IMR-90 (cell line): ENCODE data around the gene GPC5. TPM values are rescaled to one million over a fixed set of nuclear protein-coding genes. Genes with fewer than 3 reads are reported as not detected.

ENCODE experiments used
- ATAC-seq: fragments of 200-7000 bp; cut with Tn5 transposase; 2 replicates; pipeline ENCODE4 v1.9.1; 2020; ENCODE audit warnings: low read depth, mild to moderate bottlenecking, moderate library complexity
- BruUV-seq: library from RNA; stranded (reverse); fragments of 400-500 nt; replicated peaks from 2 replicates; lab custom pipeline; 2021; lab: Mats Ljungman, UMichigan
- CTCF ChIA-PET: fragments of 300-600 bp; formaldehyde crosslinking; extraction: SDS; loops from one replicate; lab custom pipeline; 2021; ENCODE audit warnings: antibody characterized with exemption; lab: Yijun Ruan, JAX
- POLR2A ChIA-PET: fragments of 300-600 bp; sonication (Branson Sonifier 250); formaldehyde crosslinking; loops from one replicate; lab custom pipeline; 2022; ENCODE audit warnings: antibody characterized with exemption; ENCODE audit not compliant: unreplicated experiment; lab: Charles Lee
- DNase-seq: peaks from one replicate; pipeline ENCODE4 v3.0.0; 2013
- H2AFZ ChIP-seq: replicated peaks from 2 replicates; pipeline ENCODE3; 2013; ENCODE audit warnings: low read length, mild to moderate bottlenecking; ENCODE audit not compliant: poor library complexity
- H2AK5ac ChIP-seq: 2 replicates; pipeline ENCODE4 v1.6.1; 2013; ENCODE audit warnings: low read depth, low read length, inconsistent platforms
- H2AK9ac ChIP-seq: replicated peaks from 2 replicates; pipeline ENCODE3; 2013; ENCODE audit warnings: mild to moderate bottlenecking, low read depth, low read length, moderate library complexity; ENCODE audit not compliant: poor library complexity
- H2BK120ac ChIP-seq: 2 replicates; pipeline ENCODE4 v1.6.1; 2013; ENCODE audit warnings: low read depth, low read length, inconsistent platforms
- H2BK15ac ChIP-seq: 3 replicates; pipeline ENCODE4 v1.6.1; 2013; ENCODE audit warnings: low read depth, low read length, inconsistent platforms
- H2BK20ac ChIP-seq: 2 replicates; pipeline ENCODE4 v1.6.1; 2013; ENCODE audit warnings: low read depth, mild to moderate bottlenecking, inconsistent platforms, low read length, moderate library complexity
- H2BK5ac ChIP-seq: 2 replicates; pipeline ENCODE4 v1.6.1; 2013; ENCODE audit warnings: mild to moderate bottlenecking, low read depth, low read length, inconsistent platforms; ENCODE audit not compliant: poor library complexity, severe bottlenecking
- H3K14ac ChIP-seq: replicated peaks from 2 replicates; pipeline ENCODE4 v1.6.1; 2013; ENCODE audit warnings: low read depth, low read length, inconsistent platforms
- H3K18ac ChIP-seq: 2 replicates; pipeline ENCODE4 v1.6.1; 2013; ENCODE audit warnings: low read depth, low read length, control low read depth
- H3K23ac ChIP-seq: 2 replicates; pipeline ENCODE4 v1.6.1; 2013; ENCODE audit warnings: low read depth, low read length, inconsistent platforms
- H3K27ac ChIP-seq: 2 replicates; pipeline ENCODE4 v1.5.1; 2013; ENCODE audit warnings: mild to moderate bottlenecking, control low read depth, low read length; ENCODE audit not compliant: insufficient read depth
- H3K27me3 ChIP-seq: 2 replicates; pipeline ENCODE4 v1.6.1; 2013; ENCODE audit warnings: low read length; ENCODE audit not compliant: control insufficient read depth, insufficient read depth
- H3K36me3 ChIP-seq: 2 replicates; pipeline ENCODE4 v1.6.1; 2013; ENCODE audit warnings: low read length, mixed read lengths; ENCODE audit not compliant: control insufficient read depth, insufficient read depth
- H3K4ac ChIP-seq: 2 replicates; pipeline ENCODE4 v1.6.1; 2013; ENCODE audit warnings: low read depth, low read length, inconsistent platforms
- H3K4me1 ChIP-seq: 2 replicates; pipeline ENCODE4 v1.6.1; 2013; ENCODE audit warnings: low read length, mixed read lengths; ENCODE audit not compliant: control insufficient read depth, insufficient read depth
- H3K4me2 ChIP-seq: 2 replicates; pipeline ENCODE4 v1.6.1; 2013; ENCODE audit warnings: low read depth, mild to moderate bottlenecking, control low read depth, low read length, moderate library complexity
- H3K4me3 ChIP-seq: 2 replicates; pipeline ENCODE4 v1.5.1; 2013; ENCODE audit warnings: low read depth, mild to moderate bottlenecking, control low read depth, low read length, moderate library complexity; ENCODE audit not compliant: insufficient read depth
- H3K56ac ChIP-seq: 2 replicates; pipeline ENCODE4 v1.6.1; 2013; ENCODE audit warnings: low read length, inconsistent platforms; ENCODE audit not compliant: insufficient read depth; ENCODE audit errors: extremely low read depth
- H3K79me1 ChIP-seq, 2 experiments: 2 replicates each; pipeline ENCODE4 v1.6.1; 2013; ENCODE audit warnings: low read length in 2 of 2, inconsistent platforms in 1 of 2, low read depth in 1 of 2
- H3K9ac ChIP-seq: 2 replicates; pipeline ENCODE4 v1.6.1; 2013; ENCODE audit warnings: low read depth, low read length, control low read depth
- H3K9me1 ChIP-seq: 2 replicates; pipeline ENCODE4 v1.6.1; 2013; ENCODE audit warnings: low read length, inconsistent platforms; ENCODE audit not compliant: insufficient read depth
- H3K9me3 ChIP-seq: 2 replicates; pipeline ENCODE4 v1.6.1; 2013; ENCODE audit warnings: low read length; ENCODE audit not compliant: control insufficient read depth, insufficient read depth
- H4K20me1 ChIP-seq: 2 replicates; pipeline ENCODE4 v1.6.1; 2013; ENCODE audit warnings: low read length, inconsistent platforms; ENCODE audit not compliant: insufficient read depth
- H4K5ac ChIP-seq: 2 replicates; pipeline ENCODE4 v1.6.1; 2013; ENCODE audit warnings: mild to moderate bottlenecking, low read depth, low read length, control low read depth
- H4K8ac ChIP-seq, 2 experiments: 2 replicates each; pipeline ENCODE4 v1.6.1; 2013; ENCODE audit warnings: low read depth in 2 of 2, low read length in 2 of 2, control low read depth in 1 of 2, inconsistent platforms in 1 of 2
- H4K91ac ChIP-seq: 2 replicates; pipeline ENCODE4 v1.6.1; 2013; ENCODE audit warnings: low read depth, low read length, inconsistent platforms; ENCODE audit not compliant: insufficient read depth
- CEBPB ChIP-seq: IDR thresholded peaks from 2 replicates; pipeline ENCODE4 v1.6.1; 2012; ENCODE audit warnings: low read depth, low read length, improper control_type of control experiment
- CHD1 ChIP-seq: IDR thresholded peaks from 2 replicates; pipeline ENCODE4 v1.6.1; 2012; ENCODE audit warnings: low read depth, low read length, improper control_type of control experiment
- WGBS, 2 experiments: methylation state at CpG; one replicate each; pipeline versions ENCODE4 v1.1.5 to v1.1.7; 2013; ENCODE audit warnings: missing lambda C conversion rate in 2 of 2; ENCODE audit not compliant: insufficient read length in 1 of 2; ENCODE audit errors: extremely low coverage in 2 of 2; 5-methylcytosine and 5-hydroxymethylcytosine counted together
- dilution Hi-C: fragments of 300-500 bp; cut with HindIII; formaldehyde crosslinking; loops from one replicate; pipeline ENCODE4 v1.14.3; 2018; ENCODE audit warnings: low sequenced_read_pairs; ENCODE audit not compliant: unreplicated experiment
- in situ Hi-C: fragments of 300-500 bp; cut with MboI; formaldehyde crosslinking; loops from 3 replicates; pipeline ENCODE4 v1.14.3; 2019; ENCODE audit warnings: low sequenced_read_pairs, inconsistent platforms, mixed read lengths
- intact Hi-C: fragments of 100-400 bp; cut with micrococcal nuclease; formaldehyde crosslinking; loops from 2 replicates; pipeline ENCODE4 v1.10.0; 2022
- polyA plus RNA-seq, 3 experiments: library from polyadenylated mRNA; depleted of rRNA; stranded (reverse); fragments of >200 nt; gene quantifications; 2 replicates each; pipeline ENCODE4 v1.2.3, GENCODE V29; 2012; ENCODE audit warnings: low replicate concordance in 1 of 3
- total RNA-seq: library from RNA; depleted of rRNA; stranded (reverse); fragments of >200 nt; gene quantifications from 2 replicates; pipeline ENCODE4 v1.2.3, GENCODE V29; 2012

The GPC5 gene
- total and polyA plus RNA-seq, 2 of the 4 experiments (the other 2 are of a cell fraction) = 0.94 to 1.8 TPM

DNA sequence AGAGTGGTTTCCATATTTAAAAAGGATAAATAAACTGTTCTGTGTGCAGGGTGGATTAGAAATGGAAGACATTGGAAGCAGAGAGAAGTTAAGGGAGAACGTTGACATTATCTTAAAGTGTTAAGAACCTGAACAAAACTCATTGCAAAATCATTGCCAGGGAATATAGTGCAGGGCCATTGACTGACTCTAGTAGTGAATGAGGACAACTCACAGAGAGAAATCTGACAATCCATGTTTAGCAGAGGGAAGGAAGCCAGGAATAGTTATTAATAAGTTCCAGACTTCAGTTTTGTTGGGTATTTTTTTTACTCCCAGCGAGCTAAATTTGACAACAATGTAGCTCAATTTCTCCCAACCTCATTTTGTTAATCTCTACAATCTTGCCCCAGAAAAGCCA lies 1273.4 kb downstream of the GPC5 start:
- TF ChIP-seq CHD1 (no peak), CEBPB (no peak)
- Histone ChIP-seq H3K4ac (no peak overlapping the region), H4K5ac (no peak overlapping the region), H2BK5ac (no peak overlapping the region), H3K14ac (no peak overlapping the region), H3K79me1 (no peaks in the 10 kb centered on the region), H3K4me1 (no peaks in the 10 kb centered on the region), H3K9ac (no peak overlapping the region), H3K23ac (no peak overlapping the region), H3K18ac (no peak overlapping the region), H3K4me2 (no peak overlapping the region), H2BK120ac (no peak overlapping the region), H4K20me1 (no peaks in the 10 kb centered on the region), H3K56ac (no peak overlapping the region), H2BK15ac (no peak overlapping the region), H3K27ac (no peak overlapping the region), H3K27me3 (no peaks in the 10 kb centered on the region), H3K9me1 (no peaks in the 10 kb centered on the region), H2AFZ (no peak overlapping the region), H4K91ac (no peak overlapping the region), H3K36me3 (no peaks in the 10 kb centered on the region), H3K9me3 (no peaks in the 10 kb centered on the region), H2AK5ac (no peak overlapping the region), H2BK20ac (no peak overlapping the region), H3K4me3 (no peak overlapping the region), H4K8ac (no peak overlapping the region), H2AK9ac (no peak overlapping the region)
- dilution Hi-C loops (no loop called here), in situ Hi-C loops (no loop called here), intact Hi-C loops (no loop called here)
- no peak for ATAC-seq
- ChIA-PET POLR2A (no interaction called here), CTCF (no interaction called here)
- WGBS, 2 experiments = no CpG with 5 or more reads among the region's 2 CpGs
- no TSS peak for BruUV-seq
- DNase-seq = no peak
